GM18507 (cell line): Measurements from ENCODE around the gene ADK.
A peak's percentile ranks its signal among the peaks of the same experiment; 100 is the strongest.
"Not testable (repeated sequence)": the region's sequence is repeated elsewhere in the genome, so short reads cannot be mapped to it uniquely, and the experiment has no call there.

Source experiments
- DNase-seq: peaks from one replicate; pipeline ENCODE4 v3.0.0; 2011; ENCODE audit warnings: low read depth; ENCODE audit not compliant: insufficient read length; ENCODE audit errors: extremely low spot score
- FAIRE-seq: peaks from 2 replicates; lab custom pipeline; 2011; peaks lifted over from hg19 to GRCh38; lab: Jason Lieb, UNC

The ADK gene

GRCh38 chr10:74150990-74151878, at the start of gene ADK:
Gene ADK, plus strand, starts transcription at chr10:74151221. Its CDS starts 58 bp downstream, at chr10:74151279.
- peak; percentile 97 for DNase-seq
- FAIRE-seq: peak; percentile 99

DNA sequence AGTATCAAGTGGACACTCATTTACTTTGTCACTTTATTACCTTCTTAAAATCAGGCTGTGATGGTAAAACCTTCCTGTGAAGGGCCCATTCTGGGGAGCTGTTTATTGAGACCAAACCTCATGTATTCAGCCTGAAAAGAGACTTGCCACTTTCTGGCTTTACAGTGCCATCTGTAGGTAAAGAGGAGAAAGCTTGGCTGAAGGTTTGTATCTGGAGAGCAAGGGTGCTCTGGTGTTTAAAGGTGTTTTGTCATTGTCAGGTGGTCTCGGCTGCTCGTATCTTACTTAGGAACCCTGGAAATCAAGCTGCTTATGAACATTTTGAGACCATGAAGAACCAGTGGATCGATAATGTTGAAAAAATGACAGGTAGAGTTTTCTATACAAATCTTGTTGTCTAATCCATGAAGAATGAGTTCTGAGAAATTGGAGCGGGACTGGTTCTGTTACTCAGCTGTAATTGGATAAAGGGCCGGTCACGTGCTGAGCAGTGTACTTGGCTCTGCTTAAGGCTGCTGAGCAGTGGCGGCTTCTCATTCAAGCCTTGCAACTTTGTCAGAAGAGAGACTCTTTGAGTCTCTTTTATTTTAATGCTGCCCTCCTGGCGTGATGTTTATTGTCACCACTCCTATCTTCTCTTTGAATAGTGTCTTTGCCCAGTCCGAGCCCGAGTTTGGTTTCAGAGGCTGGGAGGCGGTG, 47.3 kb upstream of the ADK start:
- FAIRE-seq: peak; percentile 54
- no peak for DNase-seq

- DNase-seq (no peak), FAIRE-seq (no peak)
Observed at GRCh38 chr10:74104480-74104879, 46.5 kb upstream of the ADK start.

GRCh38 chr10:74104996-74105395, 46.0 kb upstream of the ADK start:
- no peak for DNase-seq

DNA sequence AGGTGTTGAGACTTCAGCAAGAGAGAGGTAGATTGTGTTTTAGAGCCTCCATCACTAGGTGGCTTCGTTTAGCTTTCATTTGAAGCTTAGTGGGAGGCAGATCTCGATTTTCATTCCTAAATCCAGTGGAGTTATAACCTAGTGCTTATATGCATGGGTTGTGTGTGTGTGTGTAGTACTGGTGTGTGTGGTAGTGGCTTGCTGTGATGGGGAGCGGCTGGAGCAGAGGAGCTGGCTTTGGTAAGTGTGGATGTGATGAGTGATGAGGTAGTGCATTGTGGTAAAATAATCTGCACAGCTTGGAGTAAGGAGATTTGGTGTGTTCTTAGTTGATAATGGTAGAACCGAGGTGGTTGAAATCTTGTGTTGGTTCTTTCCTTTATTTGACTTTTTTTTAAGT, 43.6 kb upstream of the ADK start:
- FAIRE-seq: no peak
- DNase-seq: no peak

More at GRCh38 chr10:74104996-74105395, 46.0 kb upstream of the ADK start:
- no peak for FAIRE-seq

- FAIRE-seq (no peak), DNase-seq (no peak)
Observed at GRCh38 chr10:74109452-74109851, 41.6 kb upstream of the ADK start.

GRCh38 chr10:74110120-74110519, 40.9 kb upstream of the ADK start:
- no peak for DNase-seq
- no peak for FAIRE-seq

DNA sequence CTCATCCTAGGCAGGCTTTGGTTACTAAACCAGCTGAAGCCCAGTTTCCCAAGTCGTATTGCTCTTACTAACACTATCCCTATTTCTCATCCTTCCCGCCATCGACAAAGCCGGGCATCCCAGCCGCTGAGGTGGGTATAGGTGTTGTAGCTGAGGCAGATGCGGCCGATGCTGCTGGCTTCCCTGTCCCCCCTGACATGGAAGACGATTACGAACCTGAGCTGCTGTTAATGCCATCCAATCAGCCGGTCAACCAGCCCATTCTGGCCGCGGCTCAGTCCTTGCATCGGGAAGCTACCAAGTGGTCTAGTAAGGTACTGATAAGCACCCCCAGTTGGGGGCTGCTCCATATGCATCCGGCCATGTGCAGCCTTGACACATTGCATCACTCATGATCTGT, 39.2 kb upstream of the ADK start:
- FAIRE-seq (no peak), DNase-seq (no peak)

- FAIRE-seq (no peak), DNase-seq (no peak)
Observed at GRCh38 chr10:74113546-74113945, 37.5 kb upstream of the ADK start.

- no peak for DNase-seq
- FAIRE-seq: no peak
Observed at GRCh38 chr10:74114041-74114448, 37.0 kb upstream of the ADK start.

- FAIRE-seq: no peak
- DNase-seq: no peak
Observed at GRCh38 chr10:74117738-74118137, 33.3 kb upstream of the ADK start.

GRCh38 chr10:74118804-74119203, 32.2 kb upstream of the ADK start:
- DNase-seq (no peak), FAIRE-seq (no peak)

DNA sequence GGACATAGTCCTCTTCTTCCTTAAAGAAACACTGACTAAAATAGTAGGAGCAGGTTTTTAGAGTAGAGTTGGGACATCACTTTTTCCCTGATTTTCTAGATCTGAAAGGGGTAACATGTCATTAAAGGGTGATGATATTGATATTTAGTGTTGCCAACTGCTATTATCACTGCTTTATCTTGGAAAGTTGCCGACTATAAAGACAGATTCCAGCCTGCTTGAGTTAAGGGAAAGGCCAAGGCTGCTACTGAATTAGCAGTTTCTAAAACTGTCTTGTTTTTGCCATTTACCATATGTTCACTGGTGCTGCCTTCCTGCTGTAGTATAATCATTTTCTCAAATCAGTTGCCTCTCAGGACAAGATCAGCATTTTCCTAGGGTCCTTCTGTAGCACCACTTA, 30.1 kb upstream of the ADK start:
- no peak for FAIRE-seq
- no peak for DNase-seq

DNA sequence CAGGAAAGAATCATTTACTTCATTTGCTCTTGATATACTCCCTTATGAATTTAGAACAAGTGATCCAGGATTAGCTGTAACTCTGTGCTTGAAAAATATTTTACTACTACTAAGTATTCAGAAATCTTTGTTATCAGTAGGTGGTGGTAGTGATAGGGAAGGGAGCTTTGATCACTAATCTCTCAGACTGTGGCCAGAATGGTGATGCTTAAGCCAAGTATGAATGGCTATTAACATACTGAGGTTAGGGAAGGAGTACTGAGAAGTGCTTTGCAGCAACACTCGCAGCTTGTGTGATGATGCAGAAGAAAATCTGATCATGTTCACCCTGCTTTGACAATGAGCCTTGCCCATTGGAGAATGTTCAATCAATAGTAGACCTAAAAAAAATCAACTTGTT, 29.7 kb upstream of the ADK start:
- no peak for DNase-seq
- no peak for FAIRE-seq

DNA sequence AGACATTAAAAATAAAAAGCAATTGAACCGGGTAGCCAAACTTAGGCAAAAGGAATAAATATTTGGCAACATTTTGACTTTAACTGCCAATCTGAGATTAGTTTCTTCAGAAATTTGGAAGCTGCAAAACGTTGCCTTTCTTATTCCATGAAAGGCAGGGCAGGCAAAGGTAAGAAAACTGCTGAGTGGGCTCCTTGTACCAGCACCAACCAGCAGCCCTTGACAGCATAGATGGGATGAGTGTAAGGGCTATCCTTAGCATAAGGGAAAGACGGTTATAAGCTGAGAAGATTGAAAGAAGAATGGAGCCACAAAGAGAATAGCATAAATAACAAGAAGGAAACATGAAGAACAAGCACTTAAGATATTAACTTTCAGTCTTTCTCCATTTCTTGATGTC, 29.0 kb upstream of the ADK start:
- DNase-seq (no peak), FAIRE-seq (no peak)

GRCh38 chr10:74123081-74123480, 27.9 kb upstream of the ADK start:
- FAIRE-seq (no peak), DNase-seq (no peak)

- DNase-seq (no peak), FAIRE-seq (no peak)
Observed at GRCh38 chr10:74133923-74134820, 16.8 kb upstream of the ADK start.

DNA sequence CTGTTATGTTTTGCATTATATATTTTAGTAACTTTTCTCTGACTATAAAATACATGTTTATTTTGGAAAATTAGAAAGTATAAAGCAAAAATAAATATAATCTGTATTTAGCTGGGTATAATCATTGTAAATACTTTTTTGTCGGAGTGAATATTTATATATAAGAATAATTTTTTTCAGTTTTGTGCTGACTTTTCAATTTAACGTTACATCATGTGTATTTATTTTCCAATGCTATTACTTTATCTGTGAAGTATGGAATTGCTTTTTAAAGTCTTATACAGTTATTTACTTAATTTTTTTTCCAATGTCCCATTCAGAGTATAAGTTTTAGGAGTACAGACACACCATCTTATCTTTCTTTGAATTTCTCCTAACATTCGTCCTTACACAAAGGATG, 15.6 kb upstream of the ADK start:
- FAIRE-seq: no peak
- no peak for DNase-seq

DNA sequence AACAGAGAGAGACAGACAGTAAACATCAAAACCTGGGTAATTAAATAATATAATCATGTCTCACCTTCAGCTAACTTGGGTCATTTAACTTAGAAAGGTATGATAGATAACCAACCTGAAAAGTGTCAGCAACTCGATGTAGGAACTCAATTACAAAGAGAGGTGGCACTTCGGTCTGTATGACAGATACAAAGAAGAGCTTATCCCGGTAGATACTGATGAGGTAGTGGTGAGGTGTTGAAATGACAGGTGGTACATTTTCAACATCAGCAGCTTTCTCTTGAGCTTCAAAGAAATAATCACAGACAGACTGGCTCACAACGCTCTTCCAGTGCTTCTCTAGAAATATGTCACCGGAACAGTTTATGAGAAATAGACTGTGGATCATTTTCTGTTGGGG, 13.0 kb upstream of the ADK start:
- DNase-seq (no peak), FAIRE-seq (no peak)

DNA sequence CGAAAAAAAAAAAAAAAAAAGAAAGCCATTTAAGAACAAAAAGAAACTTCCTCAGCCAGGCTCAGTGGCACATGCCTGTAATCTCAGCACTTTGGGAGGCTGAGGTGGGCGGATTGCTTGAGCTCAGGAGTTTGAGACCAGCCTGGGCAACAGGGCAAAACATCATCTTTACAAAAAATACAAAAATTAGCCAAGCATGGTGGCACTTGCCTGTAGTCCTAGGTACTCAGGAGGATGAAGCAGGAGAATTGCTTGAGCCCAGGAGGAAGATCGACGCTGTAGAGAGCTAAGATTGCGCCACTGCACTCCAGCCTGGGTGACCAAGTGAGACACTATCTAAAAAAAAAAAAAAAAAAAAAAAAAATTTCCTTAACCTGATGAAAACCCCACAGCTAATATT, 12.4 kb upstream of the ADK start:
- FAIRE-seq, DNase-seq: not testable (repeated sequence)
